Activated T-helper 1 cell treated with anti-CD3 and anti-CD28 coated beads, Interleukin-2, amount 50 U/mL, for 16 hours (primary cell): ENCODE data around the gene ANKRD55.
"Not testable (repeated sequence)": the region's sequence is repeated elsewhere in the genome, so short reads cannot be mapped to it uniquely, and the experiment has no call there.

Experiments used
- DNase-seq, 2 donors: peaks; one replicate each; pipeline ENCODE4 v3.0.0-alpha.2; 2020; ENCODE audit warnings: low read depth in 1 of 2, low spot score in 1 of 2

Gene ANKRD55

GRCh38 chr5:56147106-56147505 lies 86.0 kb downstream of the ANKRD55 start:
- DNase-seq = no peak

DNA sequence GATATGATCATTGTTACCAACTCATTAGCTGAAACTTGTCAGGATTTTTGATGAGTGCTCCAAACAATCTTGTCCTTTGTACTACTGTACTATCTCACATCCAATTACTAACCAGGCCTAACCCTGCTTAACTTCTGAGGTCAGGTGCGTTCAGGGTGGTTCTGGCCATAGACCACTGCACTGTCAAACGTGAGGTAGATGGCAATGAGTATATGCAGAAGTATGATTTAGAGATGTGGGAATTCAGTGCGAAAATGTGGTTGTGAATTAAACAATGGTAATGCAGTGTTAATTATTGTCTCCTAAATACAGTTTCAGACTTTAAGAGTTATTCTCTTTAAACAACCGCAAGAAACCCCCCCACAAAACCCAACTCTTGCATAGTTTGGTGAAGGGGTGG lies 86.5 kb downstream of the ANKRD55 start:
- DNase-seq = no peak

DNA sequence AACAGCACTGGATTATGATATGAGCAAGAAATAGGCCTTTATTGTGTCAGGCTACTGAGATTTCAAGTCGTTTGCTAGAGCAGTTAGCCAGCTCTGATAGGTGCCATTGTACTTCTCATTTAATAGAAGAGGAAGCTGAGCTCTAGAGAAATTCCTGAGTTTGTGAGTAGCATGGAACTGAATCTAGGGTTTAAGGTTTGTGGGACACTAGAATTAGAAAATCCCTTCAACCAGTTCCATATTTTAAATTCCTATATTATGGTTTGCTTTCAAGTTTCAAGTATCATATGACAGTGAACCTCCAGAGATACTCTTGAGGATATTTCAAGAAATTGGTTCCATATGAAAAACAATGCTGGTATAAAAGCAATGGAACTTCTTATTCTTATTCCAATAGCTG lies 87.6 kb downstream of the ANKRD55 start:
- DNase-seq = no peak

GRCh38 chr5:56145106-56145505 lies 88.0 kb downstream of the ANKRD55 start:
- no peak for DNase-seq

GRCh38 chr5:56144211-56144610 lies 88.9 kb downstream of the ANKRD55 start:
- DNase-seq = no peak

DNA sequence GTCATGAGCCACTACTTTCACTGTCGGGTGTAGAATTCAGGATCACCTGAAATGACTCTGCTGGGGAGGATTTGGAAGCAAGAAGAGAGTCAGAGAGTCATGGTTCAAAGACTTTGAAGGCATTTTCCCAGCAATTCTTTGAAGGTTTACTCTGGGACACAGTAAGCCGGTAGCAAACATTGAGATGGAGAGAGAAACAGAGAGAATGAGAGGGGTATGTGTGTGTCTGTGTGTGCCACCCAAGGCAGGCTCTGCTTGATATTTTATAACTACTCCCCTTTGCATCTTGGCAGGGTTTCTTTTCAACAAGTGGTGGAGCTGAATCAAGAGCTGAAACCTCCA lies 89.8 kb downstream of the ANKRD55 start:
- DNase-seq = no peak

DNA sequence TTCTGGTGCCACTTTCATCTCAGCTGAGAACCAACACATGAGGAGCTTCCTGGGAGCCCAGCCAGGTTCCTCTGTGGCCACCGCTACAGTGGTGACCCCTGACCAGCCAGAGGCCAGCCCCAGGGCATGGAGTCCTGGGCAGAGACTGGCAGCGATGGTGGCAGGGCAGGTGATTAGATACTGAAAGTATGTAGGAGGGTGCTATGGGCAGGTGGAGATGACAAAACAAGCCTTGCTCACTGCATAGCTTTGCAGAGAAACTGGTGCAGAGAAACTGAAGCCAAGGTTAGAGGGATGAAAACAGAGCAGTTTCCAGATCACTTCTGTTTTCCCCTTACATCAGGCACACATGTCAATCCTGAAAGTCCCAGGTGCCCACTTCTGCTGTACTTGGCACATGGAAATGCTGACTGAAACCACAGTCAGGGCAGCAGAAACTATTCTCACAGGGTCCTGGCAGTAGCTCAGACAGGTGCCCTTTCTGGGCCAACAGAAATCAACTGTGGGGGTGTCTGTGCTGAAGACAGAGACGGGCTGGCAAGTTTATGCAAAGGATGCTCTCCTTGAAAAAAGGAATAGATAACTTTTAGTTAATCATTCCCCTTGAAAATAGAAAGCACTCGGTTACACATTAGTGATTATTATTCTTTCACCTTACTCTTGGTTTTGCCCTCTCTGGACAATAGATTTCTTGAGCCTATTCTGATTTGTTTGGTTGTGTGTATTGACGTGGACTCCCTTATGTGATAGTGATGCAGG lies 90.3 kb downstream of the ANKRD55 start:
- no peak for DNase-seq

- DNase-seq = no peak
Measured at GRCh38 chr5:56142233-56142613, 90.9 kb downstream of the ANKRD55 start.

DNA sequence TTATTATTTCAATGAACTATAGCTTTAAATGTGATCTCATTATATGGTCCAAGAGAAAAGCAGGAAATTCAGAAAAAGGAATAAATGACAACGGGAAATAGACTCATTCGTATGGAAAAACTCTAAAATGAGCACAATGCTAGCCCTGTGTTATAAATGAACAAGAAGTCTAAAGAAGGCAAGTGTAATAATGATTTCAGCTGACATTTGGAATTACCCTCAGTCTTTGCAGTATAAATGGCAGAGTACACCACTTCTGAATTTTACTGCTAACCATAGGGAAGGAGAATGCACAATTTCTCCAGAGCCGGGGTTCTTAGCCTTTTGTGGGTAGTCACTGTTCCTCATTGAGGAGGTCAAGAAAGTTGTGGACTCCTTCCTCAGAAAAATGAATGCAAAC lies 93.1 kb downstream of the ANKRD55 start:
- no peak for DNase-seq

- no peak for DNase-seq
Measured at GRCh38 chr5:56130664-56131063, 102.5 kb downstream of the ANKRD55 start.

GRCh38 chr5:56129288-56129687 lies 103.8 kb downstream of the ANKRD55 start:
- no peak for DNase-seq

DNA sequence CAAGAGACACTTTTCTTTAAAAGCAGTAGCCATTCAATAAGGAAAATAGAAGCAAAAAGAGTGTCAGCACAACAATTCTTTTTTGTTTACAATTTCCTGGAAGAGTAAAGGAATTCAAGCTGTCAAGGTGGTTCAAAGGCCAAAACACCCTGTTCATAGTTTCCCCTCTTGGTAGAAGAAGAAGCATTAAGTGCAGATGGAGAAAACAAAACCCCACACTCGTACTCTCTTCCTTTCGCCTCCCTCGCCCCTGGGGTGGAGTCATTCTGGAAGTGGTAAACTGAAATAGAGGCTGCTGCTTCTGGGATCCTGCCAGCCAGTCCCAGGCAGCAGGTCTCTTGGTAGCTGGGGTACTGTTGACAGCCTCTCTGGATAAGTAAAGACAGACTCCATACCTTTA lies 105.0 kb downstream of the ANKRD55 start:
- DNase-seq = no peak

GRCh38 chr5:56126487-56127179 lies 106.5 kb downstream of the ANKRD55 start:
- no peak for DNase-seq

- DNase-seq = no peak
Measured at GRCh38 chr5:56123531-56124243, 109.4 kb downstream of the ANKRD55 start.

- DNase-seq = not testable (repeated sequence)
Measured at GRCh38 chr5:56122360-56122985, 110.7 kb downstream of the ANKRD55 start.

GRCh38 chr5:56119050-56119449 lies 114.1 kb downstream of the ANKRD55 start:
- DNase-seq = no peak

GRCh38 chr5:56116599-56117141 lies 116.5 kb downstream of the ANKRD55 start:
- no peak for DNase-seq

- DNase-seq = no peak
Measured at GRCh38 chr5:56115589-56115988, 117.5 kb downstream of the ANKRD55 start.

DNA sequence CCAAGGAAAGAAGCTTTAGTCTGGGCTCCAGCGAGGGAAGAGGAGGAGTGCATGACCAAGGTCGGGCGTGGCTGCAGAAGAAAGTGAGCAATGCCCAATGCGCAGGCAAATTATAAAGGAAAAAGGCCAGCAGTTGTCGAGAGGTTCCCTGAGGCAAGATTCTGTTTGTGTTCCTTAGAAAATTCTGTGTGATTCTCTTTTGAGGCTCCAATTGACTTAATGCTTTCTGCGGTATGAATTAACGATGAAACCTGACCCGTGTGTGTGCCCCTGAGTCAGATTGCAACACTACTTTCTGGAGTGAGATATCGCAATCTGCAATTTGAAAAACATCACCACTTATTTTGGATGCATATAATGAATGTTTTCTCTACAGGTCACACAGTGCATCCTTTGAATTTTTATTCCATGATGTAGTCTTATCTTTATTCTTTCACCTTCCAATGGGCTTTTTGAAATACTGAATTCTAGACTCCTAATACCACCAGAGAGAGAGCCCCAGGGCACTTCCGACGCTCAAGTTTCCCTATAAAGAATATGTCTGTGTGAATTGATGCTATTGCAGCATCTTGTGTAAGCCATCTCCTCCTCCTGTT lies 120.5 kb downstream of the ANKRD55 start:
- no peak for DNase-seq

DNA sequence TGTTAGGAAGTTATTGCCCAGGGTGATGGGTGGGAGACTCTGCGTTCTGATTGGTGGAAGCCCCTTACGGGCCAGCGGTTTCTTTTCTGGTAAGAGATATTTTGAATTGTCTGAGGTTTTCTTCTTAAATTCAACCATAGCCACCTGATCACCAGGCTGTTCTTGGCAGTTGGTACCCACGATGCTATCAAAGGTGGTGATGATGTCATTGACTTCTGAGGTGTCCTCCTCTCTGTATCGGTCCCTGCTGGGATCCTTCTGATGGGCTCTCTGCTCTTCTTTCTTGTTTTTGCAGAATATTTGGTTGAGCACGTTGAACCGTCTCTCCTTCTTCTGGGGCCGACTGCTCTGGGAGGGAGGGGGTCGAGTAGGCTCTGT lies 121.7 kb downstream of the ANKRD55 start:
- DNase-seq = no peak
